ENCODE results near the gene TAOK2.
"Not testable (repeated sequence)": the region's sequence is repeated elsewhere in the genome, so short reads cannot be mapped to it uniquely, and the experiment has no call there.

The TAOK2 gene

DNA sequence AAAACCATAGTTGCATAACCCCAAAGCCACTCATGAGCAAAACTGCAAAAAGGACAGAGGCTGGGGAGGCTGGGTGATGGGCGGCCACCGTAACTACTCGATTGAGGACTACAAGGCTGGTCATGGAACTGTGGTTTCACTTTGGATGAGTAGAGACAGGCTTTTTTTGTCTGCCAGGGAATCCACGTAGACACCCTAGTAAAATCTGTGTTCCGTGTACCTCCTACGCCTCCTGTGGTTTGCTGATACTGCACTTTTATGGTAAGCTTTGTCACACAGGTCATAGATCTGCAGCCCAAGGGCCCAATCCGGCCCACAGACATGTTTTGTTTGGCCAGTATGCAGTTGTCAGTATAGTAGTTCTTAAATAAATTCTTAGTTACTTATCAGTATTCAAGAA is 59.6 kb downstream of the TAOK2 start:
- Histone ChIP-seq H3K36me3 (ENCODE audit: insufficient read depth, low read length) (no peaks in the 10 kb centered on the region; the same call in 1 of the 2 replicates), H3K9me2 (ENCODE audit: low read depth, low read length) (no peaks in the 10 kb centered on the region), H3K79me2 (ENCODE audit: insufficient read depth, low read length) (no peaks in the 10 kb centered on the region), H3K27me3 (ENCODE audit: insufficient read depth, low read length) (peaks cover 5% of the 10 kb centered on the region; the same call in 1 of the 2 replicates), H3K4me1 (ENCODE audit: insufficient read depth, low read length, severe bottlenecking) (no peaks in the 10 kb centered on the region), H3K9ac (ENCODE audit: low read length) (no peak overlapping the region), H3K9me3 (ENCODE audit: low read length) (no peaks in the 10 kb centered on the region), H3K27ac (ENCODE audit: low read depth, low read length, poor library complexity, severe bottlenecking) (no peak overlapping the region), H3F3A (ENCODE audit: insufficient read depth, low read length) (no peaks in the 10 kb centered on the region), H2AFZ (ENCODE audit: low read length) (no peak overlapping the region), H3K4me2 (ENCODE audit: low read length) (no peak overlapping the region), H3K4me3 (ENCODE audit: low read depth, low read length, poor library complexity, severe bottlenecking) (no peak overlapping the region), H4K20me1 (ENCODE audit: insufficient read depth, low read length) (no peaks in the 10 kb centered on the region)
- TF ChIP-seq CTCF (IDR thresholded peaks at IDR 0.05; ENCODE audit: low read length) (no peak), EZH2 (IDR thresholded peaks at IDR 0.05; ENCODE audit: borderline replicate concordance, low read length) (no peak)

GRCh38 chr16:30040221-30040620 is 66.6 kb downstream of the TAOK2 start:
- Histone ChIP-seq H3K27ac (ENCODE audit: low read depth, low read length, poor library complexity, severe bottlenecking) (no peak overlapping the region), H3K9me2 (ENCODE audit: low read depth, low read length) (no peaks in the 10 kb centered on the region), H2AFZ (ENCODE audit: low read length) (no peak overlapping the region), H3K4me1 (ENCODE audit: insufficient read depth, low read length, severe bottlenecking) (no peaks in the 10 kb centered on the region), H4K20me1 (ENCODE audit: insufficient read depth, low read length) (no peaks in the 10 kb centered on the region), H3K9me3 (ENCODE audit: low read length) (no peaks in the 10 kb centered on the region), H3K4me2 (ENCODE audit: low read length) (no peak overlapping the region), H3K27me3 (ENCODE audit: insufficient read depth, low read length) (no peaks in the 10 kb centered on the region), H3F3A (ENCODE audit: insufficient read depth, low read length) (no peaks in the 10 kb centered on the region), H3K36me3 (ENCODE audit: insufficient read depth, low read length) (no peaks in the 10 kb centered on the region; the same call in 1 of the 2 replicates), H3K79me2 (ENCODE audit: insufficient read depth, low read length) (no peaks in the 10 kb centered on the region), H3K9ac (ENCODE audit: low read length) (no peak overlapping the region), H3K4me3 (ENCODE audit: low read depth, low read length, poor library complexity, severe bottlenecking) (no peak overlapping the region)
- TF ChIP-seq EZH2 (IDR thresholded peaks at IDR 0.05; ENCODE audit: borderline replicate concordance, low read length): no peak
- no peak for TF ChIP-seq CTCF (IDR thresholded peaks at IDR 0.05; ENCODE audit: low read length)

DNA sequence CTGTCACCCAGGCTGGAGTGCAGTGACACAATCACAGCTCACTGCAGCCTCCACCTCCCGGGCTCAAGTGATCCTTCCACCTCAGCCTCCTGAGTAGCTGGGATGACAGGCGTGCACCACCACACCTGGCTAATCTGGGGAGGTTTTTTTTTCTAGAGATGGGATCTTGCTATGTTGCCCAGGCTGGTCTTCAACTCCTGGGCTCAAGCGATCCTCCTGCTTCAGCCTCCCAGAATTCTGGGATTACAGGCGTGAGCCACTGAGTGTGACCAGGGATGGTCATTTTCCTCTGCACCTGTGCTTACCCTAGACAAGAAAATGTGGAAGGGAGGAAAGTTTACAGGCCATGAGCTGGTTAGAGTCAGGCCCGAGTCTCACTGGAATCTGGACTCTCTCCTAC is 67.0 kb downstream of the TAOK2 start:
- H3K4me3 ChIP-seq (ENCODE audit: low read depth, low read length, poor library complexity, severe bottlenecking); H3F3A ChIP-seq (ENCODE audit: insufficient read depth, low read length); H3K4me1 ChIP-seq (ENCODE audit: insufficient read depth, low read length, severe bottlenecking); H2AFZ ChIP-seq (ENCODE audit: low read length); H3K9ac ChIP-seq (ENCODE audit: low read length); H3K9me2 ChIP-seq (ENCODE audit: low read depth, low read length); H3K79me2 ChIP-seq (ENCODE audit: insufficient read depth, low read length); H3K36me3 ChIP-seq (ENCODE audit: insufficient read depth, low read length); H3K27ac ChIP-seq (ENCODE audit: low read depth, low read length, poor library complexity, severe bottlenecking); H4K20me1 ChIP-seq (ENCODE audit: insufficient read depth, low read length); H3K4me2 ChIP-seq (ENCODE audit: low read length); H3K27me3 ChIP-seq (ENCODE audit: insufficient read depth, low read length); H3K9me3 ChIP-seq (ENCODE audit: low read length): not testable (repeated sequence)

- Histone ChIP-seq H3K9me3 (ENCODE audit: low read length) (no peaks in the 10 kb centered on the region), H2AFZ (ENCODE audit: low read length) (no peak overlapping the region), H3K27ac (ENCODE audit: low read depth, low read length, poor library complexity, severe bottlenecking) (no peak overlapping the region), H3K4me2 (ENCODE audit: low read length) (no peak overlapping the region), H3K79me2 (ENCODE audit: insufficient read depth, low read length) (no peaks in the 10 kb centered on the region), H3K9me2 (ENCODE audit: low read depth, low read length) (no peaks in the 10 kb centered on the region), H3K9ac (ENCODE audit: low read length) (no peak overlapping the region), H3K27me3 (ENCODE audit: insufficient read depth, low read length) (no peaks in the 10 kb centered on the region), H4K20me1 (ENCODE audit: insufficient read depth, low read length) (no peaks in the 10 kb centered on the region), H3K36me3 (ENCODE audit: insufficient read depth, low read length) (no peaks in the 10 kb centered on the region), H3K4me3 (ENCODE audit: low read depth, low read length, poor library complexity, severe bottlenecking) (no peak overlapping the region), H3F3A (ENCODE audit: insufficient read depth, low read length) (no peaks in the 10 kb centered on the region), H3K4me1 (ENCODE audit: insufficient read depth, low read length, severe bottlenecking) (no peaks in the 10 kb centered on the region)
- TF ChIP-seq EZH2 (IDR thresholded peaks at IDR 0.05; ENCODE audit: borderline replicate concordance, low read length): no peak
- peak; percentile 38 for TF ChIP-seq CTCF (IDR thresholded peaks at IDR 0.05; ENCODE audit: low read length)
Observed at GRCh38 chr16:30041841-30042240, 68.2 kb downstream of the TAOK2 start.

Data from OCI-LY1 (cell line).